Smooth muscle cell of the pulmonary artery (primary cell): Measurements from ENCODE around the gene SETD3. TPM values are rescaled to one million over a fixed set of nuclear protein-coding genes. Genes with fewer than 3 reads are reported as not detected.

Source experiments
- total RNA-seq: library from RNA; depleted of rRNA; stranded (reverse); fragments of >200 nt; gene quantifications from 2 replicates; pipeline ENCODE4 v1.2.3, GENCODE V29; 2014

The SETD3 gene
- 39.6 and 39.7 TPM in 2 replicates for total RNA-seq

DNA sequence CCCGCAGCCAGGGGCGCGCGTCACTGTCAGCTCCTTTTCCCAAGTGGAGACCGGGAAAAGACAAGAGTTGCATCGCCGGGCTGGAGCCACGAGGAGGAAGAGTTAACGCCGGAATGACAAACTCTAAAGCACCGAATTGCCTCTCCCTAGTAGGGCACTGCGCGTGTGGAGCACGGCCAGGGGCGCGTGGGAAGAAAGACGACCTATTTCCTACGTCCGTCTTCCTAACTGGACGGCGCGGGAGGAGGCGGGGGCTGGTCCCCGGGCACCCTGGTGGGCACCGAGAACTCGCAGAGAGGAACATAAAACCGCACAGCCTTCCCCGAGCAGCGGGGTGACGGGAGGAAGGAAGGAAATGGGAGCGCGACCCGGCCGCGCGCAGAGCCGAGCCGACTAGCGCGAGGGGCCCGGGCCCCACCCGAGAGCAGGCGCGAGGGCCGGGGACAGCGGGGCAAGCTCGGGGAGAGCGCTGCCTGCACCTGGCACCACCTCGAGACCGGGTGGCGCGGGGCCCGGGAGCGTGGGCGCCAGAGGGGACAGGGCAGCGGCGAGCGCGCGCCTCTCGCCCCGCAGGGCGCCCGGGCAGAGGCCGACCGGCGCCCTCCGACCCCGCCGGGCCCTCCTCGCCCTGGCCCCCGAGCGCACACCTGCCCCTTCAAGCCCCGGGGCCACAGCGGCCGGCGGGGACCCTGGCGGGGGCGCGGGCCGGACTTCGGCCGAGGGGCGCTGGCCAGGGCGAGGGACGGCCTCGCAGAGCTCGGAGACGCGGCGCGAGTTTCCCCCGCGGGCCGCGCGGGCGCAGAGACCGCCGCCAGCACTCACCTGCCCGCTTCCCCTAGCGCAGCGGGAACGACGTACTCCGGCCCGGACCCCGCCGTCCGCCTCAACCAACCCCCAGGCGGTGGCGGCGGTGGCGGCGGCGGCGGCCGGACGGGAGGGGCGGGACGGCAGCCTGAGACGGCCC lies at the start of gene SETD3:
SETD3 (minus strand) TSS at position 954 of the 964 bp plus-strand sequence. CDS start 15,054 bp downstream, outside the sequence.

GRCh38 chr14:99480917-99481744 lies 472 bp upstream of the SETD3 start, which contains the start of gene CCNK:
TSS of gene CCNK (plus strand) at chr14:99481409. CDS start at chr14:99492678, 11,269 bp downstream.

Other genes with a start within 250 kb of the SETD3 start
- under 0.01 TPM in 2 replicates for gene BCL11B, start 208.7 kb downstream of the SETD3 start, total RNA-seq
- gene CCNK, start 550 bp upstream of the SETD3 start, total RNA-seq, result 35.7 and 36.1 TPM in 2 replicates
- 5.0 and 24.0 TPM in 2 replicates for gene CCDC85C, start 123.3 kb upstream of the SETD3 start, total RNA-seq
- gene HHIPL1, start 164.3 kb upstream of the SETD3 start, total RNA-seq, result 15.0 and 24.1 TPM in 2 replicates
- gene CYP46A1, start 203.4 kb upstream of the SETD3 start, total RNA-seq, result 0.33 and 0.43 TPM in 2 replicates